ENCODE measurements around the gene GPLD1.

- TF ChIP-seq CTCF (IDR thresholded peaks at IDR 0.05) (no peak), POLR2A (IDR thresholded peaks at IDR 0.05) (no peak)
Observed at GRCh38 chr6:24458941-24459340, 30.4 kb downstream of the GPLD1 start.

All from right lobe of liver (tissue), 4 donors.